Smooth muscle cell (in vitro differentiated cells): ENCODE results near the gene CNTNAP2. TPM values are rescaled to one million over a fixed set of nuclear protein-coding genes. Genes with fewer than 3 reads are reported as not detected.

Experiments used
- DNase-seq: peaks from one replicate; lab custom pipeline; 2025; ENCODE audit not compliant: unreplicated experiment; lab: John Stamatoyannopoulos, UW
- H2AFZ ChIP-seq: fragments of 200-600 bp; sonication (generic); 2 replicates; pipeline ENCODE4 v1.6.0; 2016; ENCODE audit warnings: antibody characterized with exemption, low read depth, mild to moderate bottlenecking
- H3F3A ChIP-seq: fragments of 200-600 bp; sonication (generic); 2 replicates; pipeline ENCODE4 v1.6.0; 2017; ENCODE audit warnings: antibody characterized with exemption, low read depth
- H3K27ac ChIP-seq: fragments of 200-600 bp; sonication (generic); 2 replicates; pipeline ENCODE4 v1.5.1; 2016; ENCODE audit warnings: low read depth, mild to moderate bottlenecking
- H3K27me3 ChIP-seq: fragments of 200-600 bp; sonication (generic); 2 replicates; pipeline ENCODE4 v1.6.1; 2016; ENCODE audit warnings: low read depth, mild to moderate bottlenecking
- H3K36me3 ChIP-seq: fragments of 200-600 bp; sonication (generic); 2 replicates; pipeline ENCODE4 v1.5.1; 2016; ENCODE audit warnings: low read depth
- H3K4me1 ChIP-seq: fragments of 200-600 bp; sonication (generic); 2 replicates; pipeline ENCODE4 v1.5.1; 2016; ENCODE audit warnings: low read depth
- H3K4me2 ChIP-seq: fragments of 200-600 bp; sonication (generic); 2 replicates; pipeline ENCODE4 v1.6.0; 2016; ENCODE audit warnings: mild to moderate bottlenecking
- H3K4me3 ChIP-seq: fragments of 200-600 bp; sonication (generic); 2 replicates; pipeline ENCODE4 v1.5.1; 2016; ENCODE audit warnings: mild to moderate bottlenecking
- H3K79me2 ChIP-seq: fragments of 200-600 bp; sonication (generic); 2 replicates; pipeline ENCODE4 v1.6.0; 2016; ENCODE audit warnings: low read depth, mild to moderate bottlenecking
- H3K9ac ChIP-seq: fragments of 200-600 bp; sonication (generic); 2 replicates; pipeline ENCODE4 v1.6.0; 2016; ENCODE audit warnings: low read depth
- H3K9me3 ChIP-seq: fragments of 200-600 bp; sonication (generic); replicated peaks from 2 replicates; pipeline ENCODE4 v1.5.1; 2016; ENCODE audit warnings: low read depth
- H4K20me1 ChIP-seq: fragments of 200-600 bp; sonication (generic); 2 replicates; pipeline ENCODE4 v1.6.0; 2016; ENCODE audit warnings: low read depth
- CTCF ChIP-seq: fragments of 200-600 bp; sonication (generic); IDR thresholded peaks from 2 replicates; pipeline ENCODE4 v1.5.1; 2017; ENCODE audit warnings: borderline replicate concordance, mild to moderate bottlenecking, antibody characterized with exemption; ENCODE audit not compliant: insufficient read depth, poor library complexity, severe bottlenecking
- WGBS: methylation state at CpG from one replicate; pipeline ENCODE4 v1.1.7; 2016; ENCODE audit warnings: low lambda C conversion rate; 5-methylcytosine and 5-hydroxymethylcytosine counted together
- polyA plus RNA-seq: library from polyadenylated mRNA; unstranded; fragments of >200 nt; fragmentation: Nextera tagmentation; extraction: Ambion mirVana; gene quantifications from 2 replicates; pipeline ENCODE4 v1.2.1, GENCODE V29; 2016
- total RNA-seq: library from RNA; depleted of rRNA; stranded (reverse); fragments of >200 nt; gene quantifications from 2 replicates; pipeline ENCODE4 v1.2.3, GENCODE V29; 2014

The CNTNAP2 gene
- total and polyA plus RNA-seq, 2 experiments from 2014 or later: 1.7 to 9.0 TPM

- Histone ChIP-seq H3K4me1 (no peaks in the 10 kb centered on the region), H3K27me3 (no peaks in the 10 kb centered on the region), H3K9me3 (no peaks in the 10 kb centered on the region), H4K20me1 (no peaks in the 10 kb centered on the region), H3K4me3 (no peak overlapping the region), H2AFZ (peak overlapping the region; percentile 44), H3K79me2 (no peaks in the 10 kb centered on the region), H3K27ac (no peak overlapping the region), H3K9ac (no peak overlapping the region), H3K36me3 (no peaks in the 10 kb centered on the region), H3K4me2 (no peak overlapping the region), H3F3A (no peaks in the 10 kb centered on the region)
- TF ChIP-seq CTCF: no peak
- no peak for DNase-seq
- 44% methylated on average over 6 of the region's 6 CpGs for WGBS
Observed at GRCh38 chr7:147759327-147759943, 1642.8 kb downstream of the CNTNAP2 start.

- no peaks in the 10 kb centered on the region for H3K4me1 ChIP-seq
- 71% methylated on average over 4 of the region's 4 CpGs for WGBS
- no peak for DNase-seq
Observed at GRCh38 chr7:147765301-147765700, 1648.7 kb downstream of the CNTNAP2 start.

GRCh38 chr7:147771344-147771743, 1654.7 kb downstream of the CNTNAP2 start:
- Histone ChIP-seq H3K4me2 (no peak overlapping the region), H3K27me3 (no peaks in the 10 kb centered on the region), H3K9ac (no peak overlapping the region), H3K9me3 (no peaks in the 10 kb centered on the region), H3K4me1 (peaks cover 9% of the 10 kb centered on the region), H3K36me3 (no peaks in the 10 kb centered on the region), H4K20me1 (no peaks in the 10 kb centered on the region), H2AFZ (peak overlapping the region; percentile 12), H3K4me3 (no peak overlapping the region), H3K27ac (no peak overlapping the region), H3K79me2 (no peaks in the 10 kb centered on the region), H3F3A (no peaks in the 10 kb centered on the region)
- no peak for TF ChIP-seq CTCF
- WGBS: 62% methylated on average over 3 of the region's 3 CpGs
- DNase-seq: no peak

More at GRCh38 chr7:147765301-147765700, 1648.7 kb downstream of the CNTNAP2 start:
- Histone ChIP-seq H3K4me2 (no peak overlapping the region), H3K36me3 (no peaks in the 10 kb centered on the region), H3K4me3 (no peak overlapping the region), H3F3A (no peaks in the 10 kb centered on the region), H4K20me1 (no peaks in the 10 kb centered on the region), H3K27me3 (no peaks in the 10 kb centered on the region), H2AFZ (no peak overlapping the region), H3K9ac (no peak overlapping the region), H3K27ac (no peak overlapping the region), H3K9me3 (no peaks in the 10 kb centered on the region), H3K79me2 (no peaks in the 10 kb centered on the region)
- no peak for TF ChIP-seq CTCF

GRCh38 chr7:147774461-147774860, 1657.9 kb downstream of the CNTNAP2 start:
- H3K4me2 ChIP-seq: no peak overlapping the region
- H3K27ac ChIP-seq: no peak overlapping the region
- no peak overlapping the region for H2AFZ ChIP-seq
- no peaks in the 10 kb centered on the region for H4K20me1 ChIP-seq
- 59% methylated on average over 2 of the region's 2 CpGs for WGBS
- no peaks in the 10 kb centered on the region for H3K36me3 ChIP-seq
- no peaks in the 10 kb centered on the region for H3K79me2 ChIP-seq
- no peaks in the 10 kb centered on the region for H3K27me3 ChIP-seq
- no peak for DNase-seq
- H3K4me1 ChIP-seq: peaks cover 9% of the 10 kb centered on the region
- no peaks in the 10 kb centered on the region for H3F3A ChIP-seq
- H3K9ac ChIP-seq: no peak overlapping the region
- no peaks in the 10 kb centered on the region for H3K9me3 ChIP-seq
- TF ChIP-seq CTCF: no peak
- H3K4me3 ChIP-seq: no peak overlapping the region
